Upper lobe of left lung (tissue), 4 donors: ENCODE measurements around the gene GRB7.

Experiments
- EP300 ChIP-seq, 4 donors: sonication (generic); formaldehyde crosslinking; IDR thresholded peaks; one replicate each; pipeline ENCODE4 v1.5.1; 2017; ENCODE audit warnings: antibody characterized with exemption in 4 of 4, control low read depth in 2 of 4
- POLR2A ChIP-seq, 4 donors: fragments of 450-650 bp; IDR thresholded peaks; one replicate each; pipeline ENCODE4 v1.5.1; 2016 to 2017; ENCODE audit warnings: antibody characterized with exemption in 4 of 4, mild to moderate bottlenecking in 2 of 4
- POLR2AphosphoS5 ChIP-seq, 2 donors: sonication (generic); formaldehyde crosslinking; IDR thresholded peaks; one replicate each; pipeline ENCODE4 v1.5.1; 2017; ENCODE audit warnings: antibody characterized with exemption in 2 of 2
- TF ChIP-seq, protein P1 (sequence below), 6 experiments: fragments of 450-650 bp in 4 of 6; fragments of 200-600 bp in 2 of 6; sonication (generic) in 2 of 6; IDR thresholded peaks; one replicate each; pipeline ENCODE4 v1.5.1; 2016 to 2019; ENCODE audit warnings: antibody characterized with exemption in 6 of 6

DNA sequence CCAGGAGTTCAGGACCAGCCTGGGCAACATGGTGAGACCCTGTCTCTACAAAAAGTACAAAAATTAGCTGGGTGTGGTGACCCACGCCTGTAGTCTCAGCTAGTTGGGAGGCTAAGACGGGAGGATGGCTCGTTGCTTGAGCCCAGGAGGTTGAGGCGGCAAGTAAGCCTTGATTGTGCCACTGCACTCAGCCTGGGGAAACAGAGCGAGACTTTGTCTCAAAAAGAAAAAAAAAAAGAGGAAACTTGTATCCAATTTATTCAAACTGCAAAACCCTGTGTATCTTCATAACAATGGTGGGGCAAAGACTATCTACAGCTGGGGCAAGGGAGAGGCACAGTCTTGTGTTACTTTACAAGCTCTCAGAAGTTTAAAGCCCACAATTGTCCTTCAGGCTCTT, 21.5 kb downstream of the GRB7 start:
- TF ChIP-seq, protein P1, sequence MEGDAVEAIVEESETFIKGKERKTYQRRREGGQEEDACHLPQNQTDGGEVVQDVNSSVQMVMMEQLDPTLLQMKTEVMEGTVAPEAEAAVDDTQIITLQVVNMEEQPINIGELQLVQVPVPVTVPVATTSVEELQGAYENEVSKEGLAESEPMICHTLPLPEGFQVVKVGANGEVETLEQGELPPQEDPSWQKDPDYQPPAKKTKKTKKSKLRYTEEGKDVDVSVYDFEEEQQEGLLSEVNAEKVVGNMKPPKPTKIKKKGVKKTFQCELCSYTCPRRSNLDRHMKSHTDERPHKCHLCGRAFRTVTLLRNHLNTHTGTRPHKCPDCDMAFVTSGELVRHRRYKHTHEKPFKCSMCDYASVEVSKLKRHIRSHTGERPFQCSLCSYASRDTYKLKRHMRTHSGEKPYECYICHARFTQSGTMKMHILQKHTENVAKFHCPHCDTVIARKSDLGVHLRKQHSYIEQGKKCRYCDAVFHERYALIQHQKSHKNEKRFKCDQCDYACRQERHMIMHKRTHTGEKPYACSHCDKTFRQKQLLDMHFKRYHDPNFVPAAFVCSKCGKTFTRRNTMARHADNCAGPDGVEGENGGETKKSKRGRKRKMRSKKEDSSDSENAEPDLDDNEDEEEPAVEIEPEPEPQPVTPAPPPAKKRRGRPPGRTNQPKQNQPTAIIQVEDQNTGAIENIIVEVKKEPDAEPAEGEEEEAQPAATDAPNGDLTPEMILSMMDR (IDR thresholded peaks at IDR 0.05), result no peak
- TF ChIP-seq POLR2A (IDR thresholded peaks at IDR 0.05) (no peak), EP300 (IDR thresholded peaks at IDR 0.05) (no peak), POLR2AphosphoS5 (IDR thresholded peaks at IDR 0.05) (no peak)
